Caco-2 (cell line): ENCODE results near the gene RGPD8. TPM values are rescaled to one million over a fixed set of nuclear protein-coding genes. Genes with fewer than 3 reads are reported as not detected.
"Not testable (repeated sequence)": the region's sequence is repeated elsewhere in the genome, so short reads cannot be mapped to it uniquely, and the experiment has no call there.

Source experiments
- BruUV-seq: library from RNA; stranded (reverse); fragments of 400-500 nt; replicated peaks from 2 replicates; lab custom pipeline; 2021; lab: Mats Ljungman, UMichigan
- CTCF ChIA-PET: fragments of 300-600 bp; sonication (Branson Sonifier 250); formaldehyde crosslinking; loops from one replicate; lab custom pipeline; 2022; ENCODE audit warnings: antibody characterized with exemption; lab: Charles Lee
- POLR2A ChIA-PET: fragments of 300-600 bp; sonication (Branson Sonifier 250); formaldehyde crosslinking; loops from one replicate; lab custom pipeline; 2022; ENCODE audit warnings: antibody characterized with exemption; lab: Charles Lee
- DNase-seq, 2 experiments: peaks; one replicate each; pipeline versions ENCODE4 v3.0.0 to v3.0.0-alpha.2; 2020 to 2022
- H3K27me3 ChIP-seq: replicated peaks from 2 replicates; pipeline ENCODE4 v1.6.0; 2011; ENCODE audit warnings: low read length; ENCODE audit not compliant: control insufficient read depth, insufficient read depth
- H3K36me3 ChIP-seq: 2 replicates; pipeline ENCODE4 v1.5.1; 2011; ENCODE audit warnings: low read length; ENCODE audit not compliant: control insufficient read depth, insufficient read depth
- H3K4me1 ChIP-seq: fragments of 250-450 bp; sonication (Bioruptor Pico); 2 replicates; pipeline ENCODE4 v1.5.1; 2020; ENCODE audit warnings: mild to moderate bottlenecking
- H3K4me3 ChIP-seq: 2 replicates; pipeline ENCODE4 v1.5.1; 2011; ENCODE audit warnings: low read depth, mild to moderate bottlenecking, control low read depth, low read length
- H3K9me3 ChIP-seq: fragments of 250-450 bp; sonication (Bioruptor Pico); 2 replicates; pipeline ENCODE4 v1.5.1; 2020; ENCODE audit warnings: mild to moderate bottlenecking, moderate library complexity
- H3K27ac Mint-ChIP-seq: one replicate; pipeline ENCODE4 v1.8.0; 2022; ENCODE audit warnings: mixed read lengths; ENCODE audit not compliant: unreplicated experiment
- H3K27me3 Mint-ChIP-seq: one replicate; pipeline ENCODE4 v1.8.0; 2022; ENCODE audit warnings: mixed read lengths; ENCODE audit not compliant: insufficient read depth, unreplicated experiment
- H3K36me3 Mint-ChIP-seq: one replicate; pipeline ENCODE4 v1.8.0; 2022; ENCODE audit warnings: mild to moderate bottlenecking, mixed read lengths; ENCODE audit not compliant: insufficient read depth, unreplicated experiment
- H3K4me1 Mint-ChIP-seq: one replicate; pipeline ENCODE4 v1.8.0; 2022; ENCODE audit warnings: low read depth, mixed read lengths; ENCODE audit not compliant: unreplicated experiment
- H3K4me3 Mint-ChIP-seq: one replicate; pipeline ENCODE4 v1.8.0; 2022; ENCODE audit warnings: mild to moderate bottlenecking, moderate library complexity, mixed read lengths; ENCODE audit not compliant: unreplicated experiment
- H3K9me3 Mint-ChIP-seq: one replicate; pipeline ENCODE4 v1.8.0; 2022; ENCODE audit warnings: mixed read lengths; ENCODE audit not compliant: unreplicated experiment
- CTCF ChIP-seq, 2 experiments: fragments of 200-600 bp in 1 of 2; IDR thresholded peaks; 1 replicate in 1 of 2; 2 replicates in 1 of 2; pipeline versions ENCODE4 v1.5.1 to v1.8.0; 2011 to 2022; ENCODE audit warnings: antibody characterized with exemption in 1 of 2, control low read depth in 1 of 2, inconsistent platforms in 1 of 2, low read depth in 1 of 2, low read length in 1 of 2, mild to moderate bottlenecking in 1 of 2, moderate library complexity in 1 of 2; ENCODE audit not compliant: insufficient read depth in 1 of 2, severe bottlenecking in 1 of 2, unreplicated experiment in 1 of 2
- intact Hi-C: fragments of 100-400 bp; cut with micrococcal nuclease; formaldehyde crosslinking; loops from one replicate; pipeline ENCODE4 v1.10.0; 2022; ENCODE audit not compliant: unreplicated experiment
- total RNA-seq: library from RNA; stranded (reverse); gene quantifications from 2 replicates; pipeline ENCODE4 v1.2.3, GENCODE V29; 2022

The RGPD8 gene
- total RNA-seq, 1 experiment from 2014 or later = 17.5 TPM

- Histone ChIP-seq H3K36me3 (no peaks in the 10 kb centered on the region), H3K4me1 (peaks cover 7% of the 10 kb centered on the region; the same call in 1 of the 2 replicates), H3K27me3 (no peaks in the 10 kb centered on the region), H3K9me3 (no peaks in the 10 kb centered on the region), H3K4me3 (no peak overlapping the region)
- no peak overlapping the region for H3K27ac Mint-ChIP-seq
- TF ChIP-seq CTCF (IDR thresholded peaks at IDR 0.05; ENCODE audit: insufficient read depth in 1 of 2, low read depth in 1 of 2, low read length in 1 of 2, severe bottlenecking in 1 of 2, unreplicated experiment in 1 of 2) = no peak
- H3K4me1 Mint-ChIP-seq = no peaks in the 10 kb centered on the region
- no peak for DNase-seq
- H3K9me3 Mint-ChIP-seq = no peaks in the 10 kb centered on the region
- BruUV-seq = no TSS peak
- H3K27me3 Mint-ChIP-seq = no peaks in the 10 kb centered on the region
- ChIA-PET POLR2A (no interaction called here), CTCF (no interaction called here)
- intact Hi-C loops = no loop called here
- no peaks in the 10 kb centered on the region for H3K36me3 Mint-ChIP-seq
- H3K4me3 Mint-ChIP-seq = no peak overlapping the region
These were observed 16.4 kb upstream of the RGPD8 start for GRCh38 chr2:112449854-112450253.

- H3K9me3 ChIP-seq, BruUV-seq, H3K4me3 ChIP-seq, H3K36me3 ChIP-seq, H3K4me1 ChIP-seq, H3K27me3 Mint-ChIP-seq, H3K9me3 Mint-ChIP-seq, H3K36me3 Mint-ChIP-seq, H3K27me3 ChIP-seq, H3K4me1 Mint-ChIP-seq, POLR2A ChIA-PET, H3K27ac Mint-ChIP-seq, intact Hi-C loops, H3K4me3 Mint-ChIP-seq, DNase-seq, CTCF ChIA-PET: not testable (repeated sequence)
These were observed 10.8 kb upstream of the RGPD8 start for GRCh38 chr2:112444256-112444655.

- H3K36me3 ChIP-seq, intact Hi-C loops, H3K27ac Mint-ChIP-seq: not testable (repeated sequence)
These were observed 5.3 kb upstream of the RGPD8 start for GRCh38 chr2:112438603-112439261.

GRCh38 chr2:112437405-112437831 is 4.0 kb upstream of the RGPD8 start:
- H3K4me3 Mint-ChIP-seq, BruUV-seq, H3K4me1 ChIP-seq, CTCF ChIA-PET, H3K27ac Mint-ChIP-seq, H3K27me3 ChIP-seq, intact Hi-C loops, H3K4me3 ChIP-seq, H3K9me3 Mint-ChIP-seq, H3K27me3 Mint-ChIP-seq, H3K9me3 ChIP-seq, DNase-seq, H3K36me3 ChIP-seq, H3K36me3 Mint-ChIP-seq, H3K4me1 Mint-ChIP-seq, POLR2A ChIA-PET: not testable (repeated sequence)

More at GRCh38 chr2:112438603-112439261, 5.3 kb upstream of the RGPD8 start:
- H3K27me3 Mint-ChIP-seq, H3K4me1 Mint-ChIP-seq, H3K4me3 ChIP-seq, DNase-seq, BruUV-seq, H3K36me3 Mint-ChIP-seq, H3K9me3 ChIP-seq, CTCF ChIA-PET, H3K9me3 Mint-ChIP-seq, POLR2A ChIA-PET, H3K4me3 Mint-ChIP-seq, H3K4me1 ChIP-seq, H3K27me3 ChIP-seq: not testable (repeated sequence)

GRCh38 chr2:112436993-112437392 is 3.5 kb upstream of the RGPD8 start:
- H3K4me1 ChIP-seq, H3K27me3 ChIP-seq, CTCF ChIA-PET, H3K27me3 Mint-ChIP-seq, H3K27ac Mint-ChIP-seq, H3K9me3 ChIP-seq, H3K36me3 ChIP-seq, H3K9me3 Mint-ChIP-seq, H3K36me3 Mint-ChIP-seq, DNase-seq, BruUV-seq, H3K4me3 Mint-ChIP-seq, H3K4me3 ChIP-seq, intact Hi-C loops, POLR2A ChIA-PET, H3K4me1 Mint-ChIP-seq: not testable (repeated sequence)

GRCh38 chr2:112435716-112436431 is 2.4 kb upstream of the RGPD8 start:
- H3K36me3 Mint-ChIP-seq, BruUV-seq, H3K9me3 Mint-ChIP-seq, H3K4me3 ChIP-seq, H3K27me3 ChIP-seq, POLR2A ChIA-PET, H3K4me1 ChIP-seq, H3K27ac Mint-ChIP-seq, H3K4me3 Mint-ChIP-seq, H3K27me3 Mint-ChIP-seq, DNase-seq, H3K9me3 ChIP-seq, H3K36me3 ChIP-seq, CTCF ChIA-PET, intact Hi-C loops, H3K4me1 Mint-ChIP-seq: not testable (repeated sequence)
